ENCODE measurements around the gene NPFFR1.

DNA sequence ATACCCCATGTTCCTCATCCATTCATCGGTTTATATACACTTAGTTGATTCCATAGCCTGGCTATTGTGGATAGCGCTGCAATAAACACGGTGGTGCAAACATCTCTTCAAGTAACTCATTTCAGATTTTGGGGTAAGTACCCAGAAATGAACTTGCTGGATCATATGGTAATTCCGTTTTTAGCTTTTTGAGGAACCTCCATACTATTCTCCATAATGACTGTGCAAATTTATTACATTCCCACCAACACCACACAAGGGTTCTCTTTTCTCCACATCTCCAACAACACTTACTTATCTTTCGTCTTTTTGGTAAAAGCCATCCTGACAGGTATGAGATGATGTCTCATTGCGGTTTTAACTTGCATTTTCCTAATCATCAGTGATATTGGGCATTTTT, 3.7 kb downstream of the NPFFR1 start:
- TF ChIP-seq SUZ12 (IDR thresholded peaks at IDR 0.05; ENCODE audit: extremely low read depth, insufficient read depth, insufficient read length) (no peak), ZNF274 (IDR thresholded peaks at IDR 0.05; ENCODE audit: low read depth, low read length) (no peak), YY1 (IDR thresholded peaks at IDR 0.05; ENCODE audit: insufficient read depth, insufficient read length) (no peak)
